Central memory CD8-positive, alpha-beta T cell (primary cell): ENCODE measurements around the gene C12orf56.
A peak's percentile ranks its signal among the peaks of the same experiment; 100 is the strongest.

Source experiments
- ATAC-seq: fragments of 150-1000 bp; cut with Tn5 transposase; replicated peaks from 2 replicates; pipeline ENCODE4 v1.10.0; 2022; ENCODE audit warnings: mild to moderate bottlenecking, moderate FRiP score, moderate number of reproducible peaks; ENCODE audit not compliant: poor library complexity, severe bottlenecking; ENCODE audit errors: extremely low read depth
- DNase-seq, 2 donors: peaks; one replicate each; pipeline ENCODE4 v3.0.0; 2021; ENCODE audit warnings: low spot score in 2 of 2
- H3K27ac Mint-ChIP-seq: one replicate; pipeline ENCODE4 v1.8.0; 2022; ENCODE audit warnings: low read depth, mild to moderate bottlenecking, moderate library complexity, mixed read lengths
- H3K27me3 Mint-ChIP-seq: one replicate; pipeline ENCODE4 v1.8.0; 2022; ENCODE audit warnings: mixed read lengths
- H3K36me3 Mint-ChIP-seq: one replicate; pipeline ENCODE4 v1.8.0; 2022; ENCODE audit warnings: mild to moderate bottlenecking, moderate library complexity, mixed read lengths; ENCODE audit not compliant: insufficient read depth
- H3K4me1 Mint-ChIP-seq: one replicate; pipeline ENCODE4 v1.8.0; 2022; ENCODE audit warnings: mixed read lengths
- H3K4me3 Mint-ChIP-seq: one replicate; pipeline ENCODE4 v1.8.0; 2022; ENCODE audit warnings: mild to moderate bottlenecking, moderate library complexity, mixed read lengths
- H3K9me3 Mint-ChIP-seq: one replicate; pipeline ENCODE4 v1.8.0; 2022; ENCODE audit warnings: mixed read lengths

The C12orf56 gene, protein sequence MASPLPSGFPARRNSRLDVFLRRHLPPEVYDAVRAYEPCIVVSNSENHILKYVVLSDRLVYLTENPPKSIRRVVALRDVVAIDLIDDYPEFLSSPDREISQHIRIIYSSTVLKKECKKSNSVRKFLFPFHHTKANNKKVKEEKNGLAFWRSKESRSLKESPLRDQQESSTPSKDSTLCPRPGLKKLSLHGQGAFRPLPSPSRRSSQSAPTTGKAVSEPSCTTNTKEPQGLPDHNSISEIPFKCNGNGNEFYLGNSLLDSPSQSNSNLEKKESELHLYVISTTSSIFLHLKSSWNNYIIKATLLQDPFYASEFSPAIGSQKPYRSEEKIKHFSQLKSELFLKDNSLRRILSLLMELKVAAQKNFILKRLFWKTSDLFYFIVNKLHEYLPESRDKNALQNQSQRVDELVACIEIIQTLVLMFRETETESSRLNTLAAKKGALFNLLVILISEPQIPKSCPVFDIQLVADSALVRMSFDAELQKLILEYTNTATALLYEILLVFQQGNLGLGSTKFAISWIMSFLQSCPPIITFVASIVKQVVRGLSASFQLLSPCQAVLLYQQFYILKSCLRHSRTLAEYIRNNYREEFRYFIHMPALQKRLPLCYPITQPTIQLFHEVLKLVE

DNA sequence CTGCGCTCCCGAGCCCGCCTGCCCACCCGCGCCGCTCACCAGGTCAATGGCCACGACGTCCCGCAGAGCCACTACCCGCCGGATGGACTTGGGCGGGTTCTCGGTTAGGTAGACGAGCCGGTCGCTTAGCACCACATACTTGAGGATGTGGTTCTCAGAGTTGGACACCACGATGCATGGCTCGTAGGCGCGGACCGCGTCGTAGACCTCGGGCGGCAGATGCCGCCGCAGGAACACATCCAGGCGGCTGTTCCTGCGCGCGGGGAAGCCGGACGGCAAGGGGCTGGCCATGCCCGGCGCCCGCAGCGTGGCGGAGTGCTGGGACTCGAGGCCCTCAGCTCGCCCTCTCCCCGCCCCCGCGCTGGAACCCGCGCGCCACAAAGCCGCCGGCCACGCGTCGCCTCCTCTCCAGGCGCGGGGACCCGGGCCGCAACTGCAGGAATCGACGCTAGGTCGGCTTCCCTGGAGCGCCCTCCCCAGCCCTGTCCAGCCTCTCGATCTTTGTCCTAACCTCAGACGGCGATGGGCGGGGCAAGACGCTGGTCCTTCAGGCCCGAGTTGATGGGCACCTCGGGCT lies at the start of gene C12orf56:
C12orf56 (minus strand) TSS at position 484 of the 577 bp plus-strand sequence; CDS start at position 291, 193 bp downstream.
- Mint-ChIP-seq H3K9me3 (no peaks in the 10 kb centered on the region), H3K27ac (no peak within 1 kb of the TSS), H3K27me3 (peaks cover 23% of the 10 kb centered on the region), H3K4me1 (no peaks in the 10 kb centered on the region), H3K4me3 (peak within 1 kb of the TSS; percentile 68), H3K36me3 (no peaks in the 10 kb centered on the region)
- DNase-seq: no peak
- ATAC-seq: peak; percentile 49

DNA sequence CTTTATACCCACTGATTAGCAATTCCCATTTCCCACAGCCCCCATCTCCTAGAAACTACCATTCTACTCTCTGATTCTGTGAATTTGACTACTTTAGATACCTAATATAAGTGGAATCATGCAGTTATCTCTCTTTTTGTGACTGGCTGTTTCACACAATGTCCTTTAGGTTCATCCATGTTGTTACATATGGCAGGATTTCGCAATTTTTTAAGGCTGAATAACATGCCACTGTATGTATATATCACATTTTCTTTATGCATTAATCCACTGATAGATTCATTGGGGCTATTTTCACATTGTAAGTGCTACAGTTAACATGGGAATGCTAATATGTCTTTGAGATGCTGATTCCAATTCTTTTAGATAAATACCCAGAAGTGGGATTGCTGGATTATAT lies 49.5 kb upstream of the C12orf56 start:
- no peak for ATAC-seq
- Mint-ChIP-seq H3K4me3 (no peak overlapping the region), H3K36me3 (peaks cover 35% of the 10 kb centered on the region), H3K27ac (no peak overlapping the region), H3K27me3 (no peaks in the 10 kb centered on the region), H3K4me1 (no peaks in the 10 kb centered on the region), H3K9me3 (no peaks in the 10 kb centered on the region)
- DNase-seq: no peak

DNA sequence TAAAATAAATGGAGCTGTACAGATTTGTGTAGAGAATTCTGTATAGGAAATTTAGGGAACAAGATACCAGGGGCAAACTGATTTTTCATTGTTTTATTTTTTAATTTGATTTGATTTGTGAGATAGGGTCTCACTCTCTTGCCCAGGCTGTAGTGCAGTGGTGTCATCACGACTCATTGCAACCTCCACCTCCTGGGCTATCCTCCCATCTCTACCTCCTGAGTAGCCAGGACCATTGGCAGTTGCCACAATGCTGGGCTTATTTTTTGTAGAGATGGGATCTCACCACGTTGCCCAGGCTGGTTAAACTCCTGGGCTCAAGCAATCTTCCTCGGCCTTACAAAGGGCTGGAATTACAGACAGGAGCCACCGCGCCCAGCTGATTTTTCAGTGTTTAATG lies 43.4 kb upstream of the C12orf56 start:
- H3K27ac Mint-ChIP-seq: no peak overlapping the region
- H3K36me3 Mint-ChIP-seq: peaks cover 65% of the 10 kb centered on the region
- no peak for ATAC-seq

DNA sequence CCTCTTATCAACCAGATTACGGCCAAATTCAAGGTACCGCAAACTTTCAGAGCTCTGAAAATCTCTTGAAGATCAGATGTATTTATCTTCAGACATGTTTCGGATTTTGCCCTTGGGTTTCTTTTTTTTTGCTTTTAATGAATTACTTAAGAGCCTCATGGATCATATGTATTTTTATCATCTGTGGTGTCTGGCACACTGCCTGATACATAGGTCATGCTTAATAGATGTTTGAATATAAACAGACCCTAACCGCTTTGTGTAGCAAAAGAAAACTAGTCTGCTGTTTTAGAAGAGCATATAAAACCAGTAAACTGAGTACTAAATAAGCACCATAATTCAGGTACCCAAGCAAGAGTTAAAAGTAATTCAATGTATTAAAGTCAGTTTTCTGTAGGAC lies 41.2 kb upstream of the C12orf56 start:
- Mint-ChIP-seq H3K27ac (no peak overlapping the region), H3K4me3 (no peak overlapping the region), H3K36me3 (peaks cover 75% of the 10 kb centered on the region), H3K9me3 (no peaks in the 10 kb centered on the region), H3K27me3 (no peaks in the 10 kb centered on the region), H3K4me1 (no peaks in the 10 kb centered on the region)
- ATAC-seq: no peak
- DNase-seq: no peak

More for the DNA sequence above, 43.4 kb upstream of the C12orf56 start:
- Mint-ChIP-seq H3K4me1 (no peaks in the 10 kb centered on the region), H3K4me3 (no peak overlapping the region), H3K9me3 (no peaks in the 10 kb centered on the region), H3K27me3 (no peaks in the 10 kb centered on the region)
- DNase-seq: no peak

DNA sequence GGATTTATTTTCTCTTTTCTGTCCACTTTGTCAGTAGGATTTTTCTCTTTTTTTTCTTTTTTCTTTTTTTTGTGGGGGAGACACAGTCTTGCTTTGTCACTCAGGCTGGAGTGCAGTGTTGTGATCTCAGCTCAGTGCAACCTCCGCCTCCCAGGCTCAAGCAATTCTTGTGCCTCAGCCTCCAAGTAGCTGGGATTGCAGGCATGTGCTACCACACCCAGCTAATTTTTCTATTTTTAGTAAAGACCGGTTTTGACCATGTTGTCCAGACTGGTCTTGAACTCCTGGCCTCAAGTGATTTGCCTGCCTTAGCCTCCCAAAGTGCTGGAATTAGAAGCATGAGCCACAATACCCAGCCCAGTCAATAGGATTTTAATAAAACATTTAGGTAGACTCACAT lies 40.3 kb upstream of the C12orf56 start:
- Mint-ChIP-seq H3K4me3 (no peak overlapping the region), H3K27ac (no peak overlapping the region), H3K36me3 (peaks cover 77% of the 10 kb centered on the region), H3K27me3 (no peaks in the 10 kb centered on the region), H3K9me3 (no peaks in the 10 kb centered on the region), H3K4me1 (no peaks in the 10 kb centered on the region)
- no peak for DNase-seq
- no peak for ATAC-seq

DNA sequence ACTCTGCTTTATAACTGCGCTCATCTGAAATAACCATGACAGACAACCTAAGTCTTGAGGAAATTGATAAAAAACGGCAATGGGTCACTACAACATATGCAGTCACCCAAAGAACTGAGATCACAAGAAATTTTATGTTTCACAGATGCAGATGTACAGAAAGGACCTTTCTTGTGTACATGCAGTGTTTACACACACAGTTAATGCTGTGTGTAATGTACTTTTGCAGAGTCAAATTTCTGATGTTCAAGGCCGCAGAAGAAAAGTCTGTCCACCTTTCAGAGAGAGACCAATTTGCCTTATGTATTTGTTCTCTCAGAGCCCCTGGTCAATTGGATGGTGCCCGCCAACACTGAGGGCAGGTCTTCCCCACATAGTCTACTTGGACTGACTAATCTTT lies 38.4 kb upstream of the C12orf56 start:
- Mint-ChIP-seq H3K9me3 (no peaks in the 10 kb centered on the region), H3K36me3 (peaks cover 77% of the 10 kb centered on the region), H3K4me3 (no peak overlapping the region), H3K27me3 (no peaks in the 10 kb centered on the region), H3K27ac (no peak overlapping the region), H3K4me1 (no peaks in the 10 kb centered on the region)
- no peak for DNase-seq
- ATAC-seq: no peak

DNA sequence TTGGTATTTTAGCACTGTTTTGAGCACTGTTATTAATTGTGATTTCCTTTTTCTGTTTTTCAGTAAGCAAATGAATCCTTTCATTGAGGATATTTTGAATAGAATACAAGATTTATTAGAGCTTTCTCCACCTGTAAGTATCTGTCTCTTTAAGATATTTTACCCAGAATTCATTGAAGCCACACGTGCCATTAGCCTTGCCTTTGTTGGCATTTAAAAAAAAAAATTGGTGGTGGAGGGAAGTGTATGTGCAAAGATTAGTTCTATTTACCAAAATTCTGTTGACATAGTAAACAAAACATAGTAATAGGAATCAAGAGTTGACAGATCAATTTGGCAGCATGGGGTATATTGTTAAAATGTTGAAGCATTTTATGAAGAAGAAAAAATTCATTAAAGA lies 37.4 kb upstream of the C12orf56 start:
- DNase-seq (no peak), ATAC-seq (no peak)
- Mint-ChIP-seq H3K27ac (no peak overlapping the region), H3K9me3 (no peaks in the 10 kb centered on the region), H3K36me3 (peaks cover 80% of the 10 kb centered on the region), H3K27me3 (no peaks in the 10 kb centered on the region), H3K4me1 (no peaks in the 10 kb centered on the region), H3K4me3 (no peak overlapping the region)

DNA sequence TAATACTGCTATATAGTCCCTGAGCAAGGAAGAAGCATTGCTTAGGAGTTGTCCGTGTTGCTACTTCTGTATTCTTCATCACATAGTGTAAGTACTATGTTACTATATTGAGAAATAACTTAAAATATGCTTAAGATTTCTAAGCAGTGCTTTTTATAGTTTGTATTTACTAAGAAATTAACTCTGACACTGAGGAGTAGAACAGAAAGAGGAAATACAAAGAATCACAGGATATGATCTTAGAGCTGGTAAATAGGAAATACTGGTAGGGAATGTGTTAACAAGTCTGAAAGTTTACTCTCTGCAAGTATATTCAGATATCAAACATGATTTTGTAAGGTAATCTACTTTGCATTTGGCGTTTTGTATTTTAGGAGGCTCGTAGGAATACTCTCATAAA lies 29.1 kb upstream of the C12orf56 start:
- no peaks in the 10 kb centered on the region for H3K27me3 Mint-ChIP-seq
- no peaks in the 10 kb centered on the region for H3K4me1 Mint-ChIP-seq
- DNase-seq: no peak
- peaks cover 75% of the 10 kb centered on the region for H3K36me3 Mint-ChIP-seq
- no peak for ATAC-seq
- no peaks in the 10 kb centered on the region for H3K9me3 Mint-ChIP-seq
- no peak overlapping the region for H3K4me3 Mint-ChIP-seq
- H3K27ac Mint-ChIP-seq: no peak overlapping the region

DNA sequence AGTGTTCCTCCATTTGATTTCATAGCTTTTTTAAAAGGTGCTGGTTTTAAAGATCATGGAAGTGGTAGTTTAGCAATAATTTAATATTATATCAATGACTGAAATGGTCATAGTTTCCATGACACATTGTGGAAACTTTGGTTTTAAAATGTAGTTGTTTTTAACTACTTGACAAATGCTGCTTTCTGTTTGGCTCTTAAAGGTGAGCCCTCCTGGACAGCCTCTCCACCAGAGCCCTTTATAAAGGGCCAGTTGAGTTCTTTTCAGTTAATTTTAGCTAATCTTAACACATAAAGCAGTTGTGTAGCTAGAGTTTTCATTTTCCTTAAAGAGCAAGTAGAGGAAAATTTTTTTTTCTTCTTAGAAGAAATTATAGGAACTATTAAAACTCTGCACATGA lies 27.7 kb upstream of the C12orf56 start:
- Mint-ChIP-seq H3K4me1 (no peaks in the 10 kb centered on the region), H3K4me3 (no peak overlapping the region), H3K36me3 (peaks cover 77% of the 10 kb centered on the region), H3K27ac (no peak overlapping the region), H3K9me3 (no peaks in the 10 kb centered on the region), H3K27me3 (no peaks in the 10 kb centered on the region)
- DNase-seq (no peak), ATAC-seq (no peak)

DNA sequence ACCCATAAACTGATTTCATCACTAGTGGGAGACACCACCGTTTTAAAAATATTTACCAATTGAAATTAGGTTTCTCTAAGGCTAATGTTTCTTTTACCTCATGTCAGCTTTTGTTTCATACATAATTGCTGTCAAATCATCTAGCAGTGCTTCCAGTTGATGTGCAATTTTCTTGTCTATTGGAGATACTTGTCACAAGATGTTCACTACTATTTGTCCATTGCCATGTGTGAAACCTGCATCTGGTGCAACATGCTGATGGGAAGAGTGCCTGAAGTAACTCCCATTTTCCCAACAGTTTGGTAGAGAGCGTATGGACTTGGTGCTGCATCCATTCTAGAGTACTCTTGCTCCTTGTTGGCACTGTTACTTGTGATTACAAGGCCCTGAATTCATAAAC lies 23.3 kb upstream of the C12orf56 start:
- peaks cover 56% of the 10 kb centered on the region for H3K36me3 Mint-ChIP-seq
- H3K27ac Mint-ChIP-seq: no peak overlapping the region
- H3K4me1 Mint-ChIP-seq: no peaks in the 10 kb centered on the region
- H3K27me3 Mint-ChIP-seq: no peaks in the 10 kb centered on the region
- DNase-seq: no peak
- no peak for ATAC-seq
- H3K9me3 Mint-ChIP-seq: no peaks in the 10 kb centered on the region
- H3K4me3 Mint-ChIP-seq: no peak overlapping the region

DNA sequence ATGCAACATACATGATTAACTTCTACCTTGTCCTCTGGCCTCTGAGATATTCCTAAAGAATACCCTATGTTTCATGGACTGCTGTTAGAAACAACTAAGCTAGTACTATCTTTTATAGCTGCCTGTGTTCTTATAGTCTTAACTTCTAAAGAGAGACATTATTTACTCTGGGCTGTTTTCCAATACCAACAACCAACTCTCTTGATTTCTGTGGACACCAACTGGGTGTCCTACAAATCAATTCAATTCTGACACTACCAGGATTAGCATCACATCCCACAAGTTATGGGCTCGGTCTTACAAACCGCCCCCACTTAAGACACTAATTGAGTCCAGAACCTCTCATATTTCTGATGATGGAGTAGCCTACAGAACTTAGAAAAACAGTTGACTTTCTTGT lies 21.9 kb upstream of the C12orf56 start:
- Mint-ChIP-seq H3K4me1 (peaks cover 3% of the 10 kb centered on the region), H3K27ac (no peak overlapping the region), H3K4me3 (no peak overlapping the region), H3K9me3 (no peaks in the 10 kb centered on the region), H3K27me3 (no peaks in the 10 kb centered on the region), H3K36me3 (peaks cover 48% of the 10 kb centered on the region)
- ATAC-seq (no peak), DNase-seq (no peak)

DNA sequence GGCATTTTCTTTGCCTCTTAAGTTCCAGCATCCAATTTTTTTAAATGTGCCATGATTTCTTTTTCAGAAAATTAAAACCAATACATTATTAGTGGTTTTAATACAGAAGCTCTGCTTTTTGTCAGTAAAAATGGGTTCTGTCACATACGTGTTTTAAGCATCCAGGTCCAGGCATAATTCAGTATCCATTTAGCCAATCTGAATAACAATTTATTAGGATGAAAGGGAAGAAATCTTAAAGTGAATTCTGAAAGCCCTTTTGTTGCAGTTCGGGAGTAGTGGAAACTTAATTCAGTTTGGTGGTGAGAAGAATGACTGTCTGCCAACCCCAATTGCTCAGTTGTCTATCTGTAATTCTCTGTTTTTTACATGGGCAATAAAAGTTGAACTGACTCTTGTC lies 20.9 kb upstream of the C12orf56 start:
- Mint-ChIP-seq H3K36me3 (peaks cover 38% of the 10 kb centered on the region), H3K27me3 (no peaks in the 10 kb centered on the region), H3K9me3 (no peaks in the 10 kb centered on the region), H3K27ac (no peak overlapping the region), H3K4me1 (peaks cover 6% of the 10 kb centered on the region), H3K4me3 (no peak overlapping the region)
- DNase-seq (no peak), ATAC-seq (no peak)
